WERI-Rb-1 (cell line): ENCODE results near the gene KRT3.

Source experiments
- DNase-seq: peaks from one replicate; pipeline ENCODE4 v3.0.0-alpha.2; 2020
- H3K27ac ChIP-seq: fragments of 250-450 bp; sonication (Bioruptor Pico); 2 replicates; pipeline ENCODE4 v1.5.1; 2020; ENCODE audit warnings: mild to moderate bottlenecking, moderate library complexity
- H3K27me3 ChIP-seq: fragments of 250-450 bp; sonication (Bioruptor Pico); 2 replicates; pipeline ENCODE4 v1.5.1; 2021; ENCODE audit warnings: mild to moderate bottlenecking, low read depth, moderate library complexity; ENCODE audit not compliant: insufficient read depth, severe bottlenecking
- H3K36me3 ChIP-seq: fragments of 250-450 bp; sonication (Bioruptor Pico); 2 replicates; pipeline ENCODE4 v1.5.1; 2020; ENCODE audit warnings: mild to moderate bottlenecking, moderate library complexity
- H3K4me3 ChIP-seq: 2 replicates; pipeline ENCODE4 v1.5.1; 2011; ENCODE audit warnings: low read depth, mild to moderate bottlenecking, control low read depth, low read length
- H3K9me3 ChIP-seq: fragments of 250-450 bp; sonication (Bioruptor Pico); 2 replicates; pipeline ENCODE4 v1.5.1; 2021; ENCODE audit warnings: mild to moderate bottlenecking, moderate library complexity; ENCODE audit not compliant: severe bottlenecking
- TF ChIP-seq, protein P1 (sequence below): IDR thresholded peaks from 2 replicates; pipeline ENCODE4 v1.5.1; 2011; ENCODE audit warnings: low read depth, mild to moderate bottlenecking, control low read depth, inconsistent platforms, low read length

KRT3 gene

DNA sequence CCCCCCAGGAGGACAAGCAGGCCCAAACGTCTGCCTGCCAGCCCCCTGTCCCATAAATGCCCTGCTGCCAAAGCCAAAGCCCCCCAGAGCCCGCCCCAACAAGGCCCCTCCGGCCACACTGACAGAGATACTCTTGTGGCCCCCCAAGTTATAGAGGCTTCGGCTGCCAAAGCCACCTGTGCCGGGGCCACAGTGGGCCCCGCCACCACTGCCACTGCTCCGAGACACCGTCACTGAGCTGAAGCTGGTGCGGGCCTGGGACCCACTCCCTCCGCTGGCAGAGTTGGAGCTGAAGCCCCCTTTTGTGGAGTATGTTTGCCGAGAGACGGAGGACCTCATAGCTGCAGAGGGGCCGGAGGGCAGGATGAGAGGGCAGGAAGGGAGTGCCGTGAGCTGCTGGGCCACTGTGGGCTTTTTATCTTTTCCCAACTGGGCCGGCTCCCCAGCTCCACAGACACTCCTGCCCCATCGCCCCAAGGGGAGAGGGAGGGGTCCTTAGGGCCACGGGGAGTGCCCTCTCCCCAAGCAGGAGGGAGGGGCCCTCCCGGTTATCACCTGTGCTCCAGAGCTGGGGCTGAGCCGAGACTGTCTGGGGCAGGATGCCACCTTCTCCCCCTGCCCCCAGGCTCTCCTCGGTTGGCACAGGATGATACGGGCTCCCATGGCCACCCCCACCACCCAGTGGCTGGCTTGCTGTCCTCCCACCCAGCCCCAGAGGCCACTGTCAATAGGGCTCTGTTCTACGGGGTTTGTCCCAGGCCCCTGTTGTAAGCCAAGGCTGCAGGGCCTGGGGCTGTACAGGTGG lies 38.2 kb upstream of the KRT3 start, which contains the start of gene KRT79:
KRT79 (minus strand) TSS at position 390 of the 805 bp plus-strand sequence; CDS start at position 339, 51 bp downstream.
- Histone ChIP-seq H3K4me3 (no peak within 1 kb of the TSS), H3K36me3 (no peaks in the 10 kb centered on the region), H3K27me3 (peaks cover 96% of the 10 kb centered on the region), H3K9me3 (no peaks in the 10 kb centered on the region), H3K27ac (no peak within 1 kb of the TSS)
- TF ChIP-seq, protein P1, sequence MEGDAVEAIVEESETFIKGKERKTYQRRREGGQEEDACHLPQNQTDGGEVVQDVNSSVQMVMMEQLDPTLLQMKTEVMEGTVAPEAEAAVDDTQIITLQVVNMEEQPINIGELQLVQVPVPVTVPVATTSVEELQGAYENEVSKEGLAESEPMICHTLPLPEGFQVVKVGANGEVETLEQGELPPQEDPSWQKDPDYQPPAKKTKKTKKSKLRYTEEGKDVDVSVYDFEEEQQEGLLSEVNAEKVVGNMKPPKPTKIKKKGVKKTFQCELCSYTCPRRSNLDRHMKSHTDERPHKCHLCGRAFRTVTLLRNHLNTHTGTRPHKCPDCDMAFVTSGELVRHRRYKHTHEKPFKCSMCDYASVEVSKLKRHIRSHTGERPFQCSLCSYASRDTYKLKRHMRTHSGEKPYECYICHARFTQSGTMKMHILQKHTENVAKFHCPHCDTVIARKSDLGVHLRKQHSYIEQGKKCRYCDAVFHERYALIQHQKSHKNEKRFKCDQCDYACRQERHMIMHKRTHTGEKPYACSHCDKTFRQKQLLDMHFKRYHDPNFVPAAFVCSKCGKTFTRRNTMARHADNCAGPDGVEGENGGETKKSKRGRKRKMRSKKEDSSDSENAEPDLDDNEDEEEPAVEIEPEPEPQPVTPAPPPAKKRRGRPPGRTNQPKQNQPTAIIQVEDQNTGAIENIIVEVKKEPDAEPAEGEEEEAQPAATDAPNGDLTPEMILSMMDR = no peak
- DNase-seq = no peak

DNA sequence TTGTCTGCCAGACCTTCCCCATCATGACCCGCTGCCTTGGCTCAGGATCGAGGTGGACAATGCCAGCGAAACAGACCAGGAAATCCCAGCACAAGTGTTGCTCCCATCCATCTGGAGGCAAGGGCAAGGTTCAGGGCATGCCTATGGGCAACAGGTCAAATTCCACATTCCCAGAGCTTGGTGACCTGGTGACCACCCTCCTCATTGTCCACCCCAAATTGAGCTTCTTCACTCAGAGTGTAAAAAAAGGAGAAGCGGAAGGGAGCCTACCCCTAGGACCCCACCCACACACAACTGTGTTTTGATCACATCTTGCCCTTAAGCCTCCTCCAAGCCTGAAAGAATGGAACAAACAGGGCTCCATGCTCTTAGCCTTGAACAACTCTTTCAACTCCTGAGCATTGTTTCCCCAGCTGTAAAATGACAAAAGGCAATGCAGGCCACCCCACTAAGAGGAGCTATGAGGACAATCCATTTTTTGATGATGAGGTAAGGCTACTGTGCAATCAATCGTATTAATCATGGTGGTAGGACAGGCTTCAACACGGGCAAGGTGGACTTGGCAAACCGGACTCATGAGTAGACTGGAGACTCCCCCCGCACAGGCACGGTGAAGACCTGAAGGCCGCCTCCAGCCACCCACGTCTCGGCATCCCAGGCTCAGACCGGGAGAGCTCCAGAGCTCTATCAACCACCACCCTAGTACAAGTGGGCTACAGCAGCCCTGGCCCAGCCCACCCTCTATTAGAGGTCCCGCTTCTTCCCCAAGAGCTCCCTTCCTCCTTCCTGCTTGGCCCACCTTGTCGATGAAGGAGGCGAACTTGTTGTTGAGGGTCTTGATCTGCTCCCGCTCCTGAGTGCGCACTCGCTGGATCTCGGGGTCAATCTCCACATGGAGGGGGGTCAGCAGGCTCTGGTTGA lies 37.3 kb upstream of the KRT3 start:
- H3K9me3 ChIP-seq = no peaks in the 10 kb centered on the region
- DNase-seq = no peak
- no peak overlapping the region for H3K27ac ChIP-seq
- no peak overlapping the region for H3K4me3 ChIP-seq
- H3K36me3 ChIP-seq = no peaks in the 10 kb centered on the region
- TF ChIP-seq, protein P1 = no peak
- peaks cover 96% of the 10 kb centered on the region for H3K27me3 ChIP-seq

DNA sequence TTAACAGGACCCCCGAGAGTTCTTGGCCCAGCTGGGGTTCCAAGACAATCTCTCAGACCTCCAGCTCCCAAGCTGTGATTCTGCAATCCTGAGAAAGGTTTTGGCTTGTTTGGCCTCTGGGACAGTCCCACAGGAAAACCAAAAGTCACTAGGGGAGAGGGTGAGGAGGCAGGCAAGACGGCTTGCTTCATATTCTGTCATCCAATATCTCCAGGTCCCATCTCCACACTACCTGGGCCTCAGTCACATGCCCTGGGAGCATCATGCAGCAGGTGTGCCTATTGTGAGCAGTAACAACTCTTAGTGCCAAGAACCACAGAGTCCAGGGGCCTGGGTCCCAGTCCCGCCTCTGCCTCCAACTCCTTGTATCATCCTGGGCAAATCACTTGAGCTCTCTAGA lies 36.5 kb upstream of the KRT3 start:
- Histone ChIP-seq H3K9me3 (no peaks in the 10 kb centered on the region), H3K4me3 (no peak overlapping the region), H3K27me3 (peaks cover 93% of the 10 kb centered on the region), H3K36me3 (no peaks in the 10 kb centered on the region), H3K27ac (no peak overlapping the region)
- DNase-seq = no peak
- TF ChIP-seq, protein P1 = no peak

DNA sequence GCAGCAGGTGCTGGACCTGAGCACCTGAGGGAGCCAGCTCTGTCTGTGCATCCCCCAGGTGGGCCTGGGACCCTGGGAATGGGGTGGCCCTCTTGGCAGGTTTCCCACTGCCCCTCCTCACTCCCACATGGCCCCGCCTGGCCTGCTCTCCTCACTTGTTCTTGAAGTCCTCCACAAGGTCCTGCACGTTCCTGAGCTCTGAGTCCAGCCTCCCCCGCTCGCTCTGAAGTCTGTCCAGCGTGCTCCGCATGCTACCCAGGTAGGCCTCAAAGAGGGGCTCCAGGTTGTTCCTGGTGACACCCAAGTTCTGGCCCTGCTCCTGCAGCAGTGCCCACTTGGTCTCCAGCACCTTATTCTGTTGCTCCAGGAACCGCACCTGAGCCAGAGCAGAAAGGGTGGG lies 35.3 kb upstream of the KRT3 start:
- H3K4me3 ChIP-seq = no peak overlapping the region
- TF ChIP-seq, protein P1 = no peak
- no peaks in the 10 kb centered on the region for H3K9me3 ChIP-seq
- H3K36me3 ChIP-seq = no peaks in the 10 kb centered on the region
- no peak for DNase-seq
- no peak overlapping the region for H3K27ac ChIP-seq
- peaks cover 93% of the 10 kb centered on the region for H3K27me3 ChIP-seq

DNA sequence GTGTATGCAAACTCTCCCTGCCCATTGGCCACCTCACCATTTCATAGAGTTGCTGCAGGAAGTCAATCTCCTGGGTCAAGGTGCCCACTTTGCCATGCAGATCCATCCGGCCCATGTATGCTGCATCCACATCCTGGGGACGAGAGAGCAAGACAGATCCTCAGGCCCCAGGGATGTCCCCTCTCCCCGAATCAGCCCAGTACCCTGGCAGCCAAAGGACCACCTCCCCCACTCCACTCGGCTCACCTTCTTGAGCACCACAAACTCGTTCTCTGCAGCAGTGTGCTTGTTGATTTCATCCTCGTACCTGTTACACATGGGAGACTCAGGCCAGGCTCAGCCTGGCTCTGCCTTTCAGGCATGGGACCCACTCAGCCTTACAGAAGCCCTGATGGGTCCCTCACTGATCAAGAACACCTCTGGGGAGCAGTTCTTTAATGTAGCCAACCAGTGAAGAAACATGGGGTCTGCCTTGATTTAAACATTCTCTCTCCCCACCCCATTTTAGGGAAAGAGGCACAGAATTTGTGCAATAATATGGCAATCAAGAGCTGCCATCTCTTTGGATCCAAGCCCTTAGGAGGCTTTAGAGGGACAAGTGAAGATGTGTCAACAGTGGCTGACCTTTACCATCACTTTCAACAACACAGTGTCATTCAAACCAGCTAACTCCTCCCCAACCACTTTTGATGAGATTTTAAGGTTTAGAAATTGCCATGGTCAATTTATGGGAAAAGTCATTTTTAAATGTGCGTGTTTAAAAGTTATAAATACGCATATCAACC lies 34.3 kb upstream of the KRT3 start:
- Histone ChIP-seq H3K9me3 (no peaks in the 10 kb centered on the region), H3K36me3 (no peaks in the 10 kb centered on the region), H3K27me3 (peaks cover 93% of the 10 kb centered on the region), H3K4me3 (no peak overlapping the region), H3K27ac (no peak overlapping the region)
- no peak for DNase-seq
- TF ChIP-seq, protein P1 = no peak
